HG03442 (cell line): Measurements from ENCODE around the gene KRTAP4-5.
"Not testable (repeated sequence)": the region's sequence is repeated elsewhere in the genome, so short reads cannot be mapped to it uniquely, and the experiment has no call there.

Experiments
- ATAC-seq: cut with Tn5 transposase; IDR thresholded peaks from one replicate; pipeline ENCODE4 v1.9.1; 2021; ENCODE audit warnings: mild to moderate bottlenecking, moderate library complexity; ENCODE audit not compliant: unreplicated experiment

The KRTAP4-5 gene

DNA sequence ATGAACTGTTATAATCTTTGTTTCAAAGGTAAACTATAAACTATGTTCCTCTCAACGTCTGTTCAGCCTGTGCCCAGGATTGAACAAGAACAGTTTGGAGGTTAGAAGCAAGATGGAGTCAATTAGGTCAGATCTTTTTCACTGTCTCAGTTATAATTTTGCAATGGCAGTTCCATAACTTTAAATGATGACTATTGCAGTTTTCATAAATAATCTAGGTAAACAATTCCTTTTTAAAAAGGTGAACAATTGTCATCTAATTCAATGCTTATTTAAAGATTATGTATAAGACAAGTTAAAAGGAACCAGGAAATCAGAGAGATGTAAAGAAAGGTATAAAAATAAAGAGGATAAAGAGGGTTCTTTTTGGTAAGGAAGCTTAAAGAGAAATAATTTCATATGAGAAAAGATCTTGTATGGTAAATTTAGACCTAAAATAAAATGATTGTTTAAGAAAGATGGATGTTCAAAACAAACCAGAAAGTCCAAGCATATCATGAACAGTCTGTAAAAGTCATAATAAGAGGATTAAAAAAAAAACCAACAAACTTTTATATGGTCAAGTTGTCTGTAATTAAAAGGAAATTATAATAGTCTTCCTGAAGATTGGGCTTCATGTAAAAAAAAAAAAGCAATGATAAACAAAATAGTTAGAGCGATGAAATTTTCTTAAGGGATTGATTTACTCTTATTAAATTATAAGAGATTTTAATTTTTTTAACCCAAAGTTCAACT is 38.3 kb downstream of the KRTAP4-5 start:
- ATAC-seq, result no peak

DNA sequence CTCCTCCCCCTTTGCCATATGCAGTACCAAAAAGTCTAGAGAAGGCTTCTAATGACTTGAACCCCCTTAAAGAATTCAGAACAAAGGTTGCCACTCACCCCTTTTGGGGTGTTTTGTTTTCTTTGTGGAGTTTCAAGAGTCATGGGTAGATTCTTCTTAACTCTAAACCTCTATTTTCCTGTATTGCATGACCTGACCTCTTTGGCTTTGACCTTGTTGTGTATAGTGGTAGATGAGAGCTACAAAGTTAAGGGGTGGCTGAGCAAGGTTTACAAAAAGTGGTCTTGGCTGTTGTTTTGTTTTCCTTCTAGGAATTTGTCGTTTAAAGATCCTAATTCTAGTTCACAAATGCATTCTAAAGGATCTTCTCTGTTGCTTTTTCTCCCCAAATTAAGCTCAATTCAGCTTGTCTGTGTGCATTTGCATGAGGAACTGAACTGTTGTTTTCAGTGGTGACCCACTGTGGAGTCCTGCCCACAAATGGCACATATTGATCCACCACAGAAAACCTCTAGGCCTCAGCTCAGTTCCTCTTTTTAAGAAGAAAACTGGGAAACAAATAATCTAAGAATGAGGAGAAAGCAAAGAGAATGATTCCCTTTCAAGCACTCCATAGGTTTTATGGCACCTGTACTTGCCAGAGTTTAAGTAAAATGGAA is 40.8 kb downstream of the KRTAP4-5 start:
- not testable (repeated sequence) for ATAC-seq

DNA sequence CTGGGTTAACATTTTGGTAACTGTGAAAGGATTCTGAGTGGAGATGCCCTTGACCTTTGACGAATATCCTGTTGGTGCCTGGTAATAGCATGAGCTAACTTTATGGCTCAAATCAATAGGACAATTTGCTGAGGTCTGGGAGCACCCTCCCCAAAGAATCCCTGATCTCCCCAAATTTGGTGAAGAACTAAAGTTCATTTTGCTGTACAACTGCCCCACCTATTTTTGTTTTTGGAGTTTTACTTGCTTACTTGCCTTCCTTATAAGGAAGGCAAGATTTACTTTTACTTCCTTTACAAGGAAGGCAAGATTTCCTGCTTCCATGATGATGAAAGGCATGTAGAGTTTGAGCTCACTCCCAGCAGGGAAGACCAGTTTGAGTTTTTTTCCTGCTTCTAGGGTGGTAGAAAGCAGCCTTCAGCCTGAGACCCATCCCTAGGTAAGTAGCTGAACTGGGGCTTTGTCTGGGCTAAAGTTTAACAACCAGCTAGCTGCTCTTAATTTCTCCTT is 41.6 kb downstream of the KRTAP4-5 start:
- no peak for ATAC-seq

DNA sequence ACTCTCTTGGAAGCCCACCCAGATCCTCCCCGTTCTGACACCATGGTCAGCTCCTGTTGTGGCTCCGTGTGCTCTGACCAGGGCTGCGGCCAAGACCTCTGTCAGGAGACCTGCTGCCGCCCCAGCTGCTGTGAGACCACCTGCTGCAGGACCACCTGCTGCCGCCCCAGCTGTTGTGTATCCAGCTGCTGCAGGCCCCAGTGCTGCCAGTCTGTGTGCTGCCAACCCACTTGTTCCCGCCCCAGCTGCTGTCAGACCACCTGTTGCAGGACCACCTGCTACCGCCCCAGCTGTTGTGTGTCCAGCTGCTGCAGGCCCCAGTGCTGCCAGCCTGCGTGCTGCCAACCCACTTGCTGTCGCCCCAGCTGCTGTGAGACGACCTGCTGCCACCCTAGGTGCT is 44.3 kb downstream of the KRTAP4-5 start, which contains the start of gene KRTAP4-9:
TSS of gene KRTAP4-9 (plus strand) at position 43 of the 400 bp plus-strand sequence. CDS start at position 43, 0 bp downstream.
- ATAC-seq, result not testable (repeated sequence)

DNA sequence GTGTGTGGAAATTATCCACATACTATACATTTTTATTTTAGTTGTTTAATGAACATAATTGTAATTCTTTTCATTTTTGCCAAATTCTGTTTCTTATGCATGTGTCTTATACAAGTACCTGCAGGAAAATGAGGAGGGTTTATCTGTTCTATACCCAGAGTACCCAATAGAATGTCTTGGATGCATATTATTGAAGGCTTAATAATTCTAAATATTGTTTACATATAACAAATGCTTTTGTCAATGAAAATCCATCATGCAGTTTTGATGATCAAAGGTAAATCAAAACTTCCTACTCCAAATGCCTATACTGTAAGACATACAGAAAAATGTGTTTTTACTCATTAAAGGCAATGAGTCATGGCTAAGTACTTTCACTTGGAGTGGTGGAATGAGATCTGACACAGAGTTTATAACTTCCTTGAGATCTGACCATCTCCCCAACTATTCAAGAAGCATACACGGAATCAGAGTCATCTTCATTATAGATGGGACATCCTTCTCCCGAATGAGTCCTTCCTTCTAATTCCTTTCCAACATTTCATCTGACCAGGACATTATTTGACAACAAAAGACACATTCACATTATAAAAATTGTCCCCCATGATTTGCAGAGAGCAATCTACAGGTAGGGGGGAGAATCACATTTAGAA is 45.1 kb downstream of the KRTAP4-5 start:
- not testable (repeated sequence) for ATAC-seq

DNA sequence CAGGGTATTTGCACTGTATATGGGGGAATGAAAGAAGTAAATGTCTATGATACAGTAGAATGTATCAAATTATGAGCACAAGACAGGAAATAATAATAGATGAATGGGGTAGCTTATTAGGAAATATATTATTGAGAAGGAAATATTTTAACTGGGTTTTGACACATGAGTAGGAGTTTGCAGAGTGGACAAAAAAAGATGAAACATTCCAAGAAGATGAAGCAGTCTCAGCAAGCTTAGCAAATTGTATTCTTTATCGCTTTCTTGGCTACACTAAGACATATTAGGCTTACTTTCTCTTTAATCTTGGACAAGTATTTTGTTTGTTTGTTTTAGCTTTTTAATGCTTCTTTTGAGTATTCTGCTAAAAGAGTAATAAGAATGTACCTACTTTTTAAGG is 45.7 kb downstream of the KRTAP4-5 start:
- ATAC-seq, result no peak

DNA sequence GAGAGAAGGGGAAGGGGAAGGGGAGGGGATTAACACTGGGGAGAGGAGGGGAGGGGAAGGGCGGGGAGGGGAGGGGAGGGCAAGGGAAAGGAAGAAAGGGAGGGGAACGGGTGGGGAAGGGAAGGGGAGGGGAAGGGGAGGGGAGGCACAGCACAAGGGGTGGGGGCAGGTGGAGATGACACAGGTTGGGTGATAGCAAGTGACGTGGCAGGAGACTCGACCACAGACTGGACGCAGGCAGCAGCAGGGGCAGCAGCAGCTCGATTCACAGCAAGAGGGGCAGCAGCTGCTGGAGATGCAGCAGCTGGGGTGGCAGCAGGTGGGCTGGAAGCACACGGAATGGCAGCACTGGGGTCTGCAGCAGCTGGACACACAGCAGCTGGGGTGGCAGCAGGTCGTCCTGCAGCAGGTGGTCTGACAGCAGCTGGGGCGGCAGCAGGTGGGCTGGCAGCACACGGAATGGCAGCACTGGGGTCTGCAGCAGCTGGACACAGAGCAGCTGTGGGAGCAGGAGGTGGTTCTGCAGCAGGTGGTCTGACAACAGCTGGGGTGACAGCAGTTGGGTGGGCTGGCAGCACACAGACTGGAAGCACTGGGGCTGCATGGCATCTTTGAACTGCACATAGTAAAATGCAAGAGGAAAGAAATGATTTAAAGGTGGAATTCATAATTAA is 47.9 kb downstream of the KRTAP4-5 start, which contains the start of gene KRTAP4-16:
TSS of gene KRTAP4-16 (minus strand) at position 624 of the 674 bp plus-strand sequence. CDS start at position 624, 0 bp downstream.
- ATAC-seq, result no peak

DNA sequence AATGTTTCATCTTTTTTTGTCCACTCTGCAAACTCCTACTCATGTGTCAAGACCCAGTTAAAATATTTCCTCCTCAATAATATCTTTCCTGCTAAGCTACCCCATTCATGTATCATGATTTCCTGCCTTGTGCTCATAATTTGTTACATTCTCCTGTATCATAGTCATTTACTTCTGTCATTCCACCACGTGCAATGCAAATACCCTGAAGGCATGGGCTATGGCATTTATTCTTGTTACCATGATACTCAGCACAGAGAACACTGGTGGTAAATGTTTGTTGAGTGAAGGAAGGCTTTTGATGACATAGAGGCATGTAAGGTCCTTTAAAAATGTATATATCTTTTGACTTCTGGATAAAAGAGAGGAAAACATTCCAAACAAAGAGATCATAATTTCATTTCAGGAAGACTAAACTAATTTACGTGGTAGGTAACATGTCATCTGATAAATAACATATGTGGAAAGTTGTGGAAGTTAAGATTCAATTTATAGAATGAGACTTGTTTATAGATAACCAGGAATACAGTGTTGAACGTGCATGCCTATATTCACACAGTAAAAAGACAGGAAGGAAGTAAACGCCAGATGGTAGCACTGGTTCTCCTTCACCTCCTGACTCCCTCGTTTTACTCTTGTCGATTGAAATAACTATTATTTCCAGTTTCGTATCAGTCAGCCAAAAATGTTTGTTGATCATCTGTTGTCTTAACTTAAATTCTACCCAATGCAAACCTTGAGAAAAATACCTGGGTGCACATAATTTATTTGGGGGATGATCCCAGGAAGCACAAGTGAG is 49.7 kb downstream of the KRTAP4-5 start:
- not testable (repeated sequence) for ATAC-seq
